ENCODE measurements around the gene S100A14. TPM values are rescaled to one million over a fixed set of nuclear protein-coding genes. Genes with fewer than 3 reads are reported as not detected.

Gene S100A14
- total and polyA plus RNA-seq, 12 donors = 0.32 to 2.2 (median 0.88) TPM; not detected in 7

DNA sequence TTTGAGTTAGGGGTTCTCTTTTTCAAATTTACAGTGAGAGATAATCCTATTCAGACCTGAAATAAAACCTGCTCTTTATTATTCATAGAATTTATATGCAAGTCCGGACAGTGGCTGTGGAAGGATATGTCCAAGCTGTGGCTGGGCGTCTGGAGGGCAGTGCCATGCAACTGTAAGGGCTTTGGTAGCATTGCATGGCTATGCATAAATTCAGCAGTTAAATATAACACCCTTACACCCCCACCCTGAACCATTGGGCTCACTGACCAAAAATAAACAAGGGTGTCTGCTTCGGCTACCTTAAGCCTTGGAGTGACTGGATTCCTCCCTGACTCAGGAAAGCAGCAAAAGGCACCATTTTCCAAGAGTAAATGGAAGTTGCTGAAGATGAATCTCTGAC lies 23.2 kb upstream of the S100A14 start:
- no peak for DNase-seq
- intact Hi-C loops (cut with DNase I) = no loop called here
- WGBS, 4 donors = 77 to 87% (median 80%) methylated on average over 3 of the region's 3 CpGs
- TF ChIP-seq POLR2A (IDR thresholded peaks at IDR 0.05) (no peak), CTCF (IDR thresholded peaks at IDR 0.05) (no peak)
- H3K4me3 ChIP-seq = no peak overlapping the region
- no peaks in the 10 kb centered on the region for H3K27me3 ChIP-seq
- H3K27ac ChIP-seq = no peak overlapping the region
- peaks cover 0 to 81% of the 10 kb centered on the region in 2 donors for H3K36me3 ChIP-seq (replicated peaks in 1 of 2)
- peaks cover 23 to 52% of the 10 kb centered on the region in 2 donors for H3K4me1 ChIP-seq (replicated peaks in 1 of 2)
- H3K9me3 ChIP-seq (replicated peaks in 1 of 3) = no peaks in the 10 kb centered on the region

DNA sequence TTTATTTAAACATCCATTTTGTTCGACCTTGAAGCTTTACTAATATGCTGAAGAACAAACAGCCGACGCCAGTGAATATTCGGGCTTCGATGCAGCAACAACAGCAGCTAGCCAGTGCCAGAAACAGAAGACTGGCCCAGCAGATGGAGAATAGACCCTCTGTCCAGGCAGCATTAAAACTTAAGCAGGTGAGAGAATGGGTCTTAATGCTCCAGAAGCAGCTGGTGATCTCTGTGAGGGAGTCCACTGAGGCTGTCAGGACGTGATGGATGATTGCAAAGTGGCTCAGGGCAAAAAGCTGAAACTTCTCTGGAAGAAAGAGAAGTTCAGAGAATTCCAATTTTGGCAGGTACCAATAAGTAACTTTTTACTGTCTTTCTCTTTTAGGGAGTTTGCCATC lies 22.1 kb upstream of the S100A14 start:
- Histone ChIP-seq H3K9me3 (replicated peaks in 1 of 3) (no peaks in the 10 kb centered on the region), H3K27ac (peak overlapping the region in 3 of 5 donors; percentile 6 to 100 (median 50)), H3K4me3 (no peak overlapping the region), H3K36me3 (replicated peaks in 1 of 2) (peaks cover 0 to 71% of the 10 kb centered on the region in 2 donors), H3K27me3 (no peaks in the 10 kb centered on the region), H3K4me1 (replicated peaks in 1 of 2) (peaks cover 23 to 43% of the 10 kb centered on the region in 2 donors)
- intact Hi-C loops (cut with DNase I) = no loop called here
- peak in 1 of 7 donors; percentile 39 for DNase-seq
- peak in 1 of 2 donors; percentile 19 for TF ChIP-seq POLR2A (IDR thresholded peaks at IDR 0.05)
- TF ChIP-seq CTCF (IDR thresholded peaks at IDR 0.05) = no peak
- WGBS, 4 donors = 42 to 61% (median 55%) methylated on average over 6 of the region's 6 CpGs

DNA sequence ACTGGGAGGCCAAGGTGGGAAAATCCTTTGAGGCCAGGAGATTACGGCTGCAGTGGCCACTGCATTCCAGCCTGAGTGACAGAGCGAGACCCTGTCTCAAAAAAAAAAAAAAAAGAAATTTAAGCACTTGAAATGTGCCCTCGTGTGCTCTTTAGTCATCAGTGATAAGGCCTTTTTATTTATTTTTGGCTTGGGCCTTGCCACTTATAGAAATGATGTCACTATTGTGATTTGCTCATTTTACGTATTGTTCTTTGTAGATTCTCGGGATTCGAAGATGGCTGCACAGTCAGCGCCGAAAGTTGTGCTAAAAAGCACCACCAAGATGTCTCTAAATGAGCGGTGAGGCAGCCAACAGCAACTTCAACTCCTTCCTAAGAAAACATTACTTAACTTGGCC lies 20.2 kb upstream of the S100A14 start:
- H3K27ac ChIP-seq = peak overlapping the region in 2 of 5 donors; percentile 16 to 100
- no peaks in the 10 kb centered on the region for H3K27me3 ChIP-seq
- no peak overlapping the region for H3K4me3 ChIP-seq
- intact Hi-C loops (cut with DNase I) = no loop called here
- WGBS, 4 donors = 80 to 88% (median 87%) methylated on average over 9 of the region's 9 CpGs
- TF ChIP-seq CTCF (IDR thresholded peaks at IDR 0.05) (no peak), POLR2A (IDR thresholded peaks at IDR 0.05) (no peak)
- peaks cover 0 to 52% of the 10 kb centered on the region in 2 donors for H3K36me3 ChIP-seq (replicated peaks in 1 of 2)
- no peak for DNase-seq
- H3K4me1 ChIP-seq (replicated peaks in 1 of 2) = peaks cover 25 to 41% of the 10 kb centered on the region in 2 donors
- H3K9me3 ChIP-seq (replicated peaks in 1 of 3) = no peaks in the 10 kb centered on the region

- Histone ChIP-seq H3K9me3 (replicated peaks in 1 of 3) (no peaks in the 10 kb centered on the region), H3K27ac (peak overlapping the region in 3 of 5 donors; percentile 98 to 100 (median 100)), H3K4me3 (peak overlapping the region in 1 of 4 donors; percentile 78), H3K36me3 (replicated peaks in 1 of 2) (peaks cover 0 to 47% of the 10 kb centered on the region in 2 donors), H3K4me1 (replicated peaks in 1 of 2) (peaks cover 25 to 41% of the 10 kb centered on the region in 2 donors), H3K27me3 (no peaks in the 10 kb centered on the region)
- TF ChIP-seq CTCF (IDR thresholded peaks at IDR 0.05) (no peak), POLR2A (IDR thresholded peaks at IDR 0.05) (no peak)
- DNase-seq = no peak
- 78 to 89% (median 83%) methylated on average over 7 of the region's 7 CpGs for WGBS, 4 donors
- intact Hi-C loops (cut with DNase I) = no loop called here
These were observed 19.7 kb upstream of the S100A14 start for GRCh38 chr1:153635872-153636271.

Data from adrenal gland (tissue), 12 donors.